Activated T-helper 2 cell treated with anti-CD3 and anti-CD28 coated beads, Interferon-gamma antibody, Interleukin-2, Interleukin-4, amounts not matched to agents 10 μg/mL and 5 μg/mL and 100 μg/mL, durations not matched to agents 14 hours and 24 hours and 36 hours (primary cell): Measurements from ENCODE around the gene TNFSF12. TPM values are rescaled to one million over a fixed set of nuclear protein-coding genes. Genes with fewer than 3 reads are reported as not detected.
"Not testable (repeated sequence)": the region's sequence is repeated elsewhere in the genome, so short reads cannot be mapped to it uniquely, and the experiment has no call there.

Experiments
- DNase-seq: peaks from one replicate; pipeline ENCODE4 v3.0.0; 2021; ENCODE audit warnings: low spot score
- H3K27ac Mint-ChIP-seq: one replicate; pipeline ENCODE4 v1.8.0; 2021; ENCODE audit warnings: mixed read lengths
- H3K27me3 Mint-ChIP-seq: one replicate; pipeline ENCODE4 v1.8.0; 2021; ENCODE audit warnings: low read depth, mixed read lengths
- H3K36me3 Mint-ChIP-seq: one replicate; pipeline ENCODE4 v1.8.0; 2021; ENCODE audit warnings: low read depth, mixed read lengths
- H3K4me1 Mint-ChIP-seq: one replicate; pipeline ENCODE4 v1.8.0; 2021; ENCODE audit warnings: low read depth, mixed read lengths
- H3K4me3 Mint-ChIP-seq: one replicate; pipeline ENCODE4 v1.8.0; 2021; ENCODE audit warnings: low read depth, mild to moderate bottlenecking, moderate library complexity, mixed read lengths
- H3K9me3 Mint-ChIP-seq: one replicate; pipeline ENCODE4 v1.8.0; 2021; ENCODE audit warnings: mixed read lengths
- intact Hi-C: fragments of 100-400 bp; cut with micrococcal nuclease; formaldehyde crosslinking; loops from one replicate; pipeline ENCODE4 v1.15.1; 2023
- total RNA-seq: library from RNA; stranded (reverse); gene quantifications from 2 replicates; pipeline ENCODE4 v1.2.3, GENCODE V29; 2022

The TNFSF12 gene
- total RNA-seq, 1 donor from 2014 or later, result 36.0 TPM

DNA sequence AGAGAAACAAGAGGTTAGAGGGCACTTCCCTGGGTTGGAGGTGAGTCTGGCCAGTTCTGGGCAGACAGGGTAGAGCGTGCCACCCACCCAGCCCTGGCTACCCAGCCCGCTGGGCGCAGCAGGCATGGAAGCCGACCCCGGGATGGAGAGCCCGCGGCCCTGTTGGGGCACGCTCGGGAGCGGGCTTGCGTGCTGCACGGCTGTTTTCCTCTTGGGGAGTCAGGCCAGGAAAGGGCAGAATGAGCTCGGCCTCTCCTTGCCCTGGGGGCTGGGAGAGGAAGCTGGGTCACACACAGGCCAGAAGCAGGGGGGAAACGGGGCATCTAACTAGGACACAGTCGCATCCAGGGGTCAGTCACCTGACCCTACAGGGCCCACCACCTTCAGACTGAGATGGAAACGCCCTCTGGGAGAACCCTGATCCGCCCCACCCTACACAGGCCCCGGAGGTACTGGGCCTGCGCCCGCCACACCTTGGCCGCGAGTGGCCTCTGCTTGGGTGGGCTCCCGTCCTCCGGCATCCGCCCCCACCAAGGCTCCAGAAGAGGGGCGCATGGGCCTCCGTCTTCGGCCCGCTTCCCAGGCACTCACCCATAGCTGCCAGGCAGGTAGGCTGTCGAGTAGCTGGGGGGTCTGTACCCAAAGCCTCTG is 39.8 kb downstream of the TNFSF12 start:
- DNase-seq, result no peak
- intact Hi-C loops, result no loop called here
- H3K9me3 Mint-ChIP-seq, result no peaks in the 10 kb centered on the region
- peaks cover 71% of the 10 kb centered on the region for H3K36me3 Mint-ChIP-seq
- H3K4me1 Mint-ChIP-seq, result peaks cover 8% of the 10 kb centered on the region
- no peak overlapping the region for H3K27ac Mint-ChIP-seq
- no peaks in the 10 kb centered on the region for H3K27me3 Mint-ChIP-seq
- H3K4me3 Mint-ChIP-seq, result no peak overlapping the region

DNA sequence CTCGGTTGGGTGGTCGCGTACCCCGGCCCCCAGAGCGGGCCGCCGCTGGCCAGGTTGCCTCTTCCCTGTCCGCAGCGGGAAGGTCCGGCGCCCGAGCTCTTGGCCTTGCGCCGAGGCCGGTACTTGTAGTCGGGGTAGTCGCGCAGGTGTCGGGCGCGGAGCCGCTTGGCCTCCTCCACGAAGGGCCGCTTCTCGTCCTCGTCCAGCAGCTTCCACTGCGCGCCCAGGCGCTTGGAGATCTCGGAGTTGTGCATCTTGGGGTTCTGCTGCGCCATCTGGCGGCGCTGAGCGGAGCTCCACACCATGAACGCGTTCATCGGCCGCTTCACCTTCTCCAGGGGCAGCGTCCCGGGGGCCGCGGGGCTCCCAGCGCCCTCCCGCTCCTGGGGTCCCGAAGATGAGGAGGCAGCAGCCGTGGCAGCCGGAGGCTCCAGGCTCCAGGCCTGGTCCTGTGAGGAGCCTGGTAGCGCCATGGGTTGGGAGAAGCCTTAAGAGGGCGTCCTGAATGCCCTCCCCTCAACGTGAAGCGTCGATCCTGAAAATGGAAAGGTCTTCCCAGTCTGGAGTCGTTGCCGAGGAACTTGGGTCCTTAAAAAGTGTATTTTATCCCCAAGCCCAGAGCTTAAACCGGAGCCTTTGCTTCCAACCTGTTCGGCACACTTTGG is 40.5 kb downstream of the TNFSF12 start:
- Mint-ChIP-seq H3K27ac (no peak overlapping the region), H3K4me1 (peaks cover 8% of the 10 kb centered on the region), H3K9me3 (no peaks in the 10 kb centered on the region), H3K27me3 (no peaks in the 10 kb centered on the region), H3K4me3 (no peak overlapping the region), H3K36me3 (peaks cover 76% of the 10 kb centered on the region)
- DNase-seq, result peak; percentile 52
- intact Hi-C loops, result no loop called here

GRCh38 chr17:7589891-7590691 is 41.2 kb downstream of the TNFSF12 start, which contains the start of gene SOX15:
SOX15 (minus strand) TSS chr17:7590094; CDS start chr17:7589676, 418 bp downstream.
- no peak within 1 kb of the TSS for H3K4me3 Mint-ChIP-seq
- H3K27ac Mint-ChIP-seq, result peak within 1 kb of the TSS; percentile 43
- H3K27me3 Mint-ChIP-seq, result no peaks in the 10 kb centered on the region
- H3K9me3 Mint-ChIP-seq, result no peaks in the 10 kb centered on the region
- intact Hi-C loops, result no loop called here
- H3K4me1 Mint-ChIP-seq, result peaks cover 5% of the 10 kb centered on the region
- no peak for DNase-seq
- H3K36me3 Mint-ChIP-seq, result peaks cover 75% of the 10 kb centered on the region

- intact Hi-C loops, result no loop called here
- peaks cover 79% of the 10 kb centered on the region for H3K36me3 Mint-ChIP-seq
- H3K27me3 Mint-ChIP-seq, result no peaks in the 10 kb centered on the region
Measured at GRCh38 chr17:7590743-7591142, 41.9 kb downstream of the TNFSF12 start.

DNA sequence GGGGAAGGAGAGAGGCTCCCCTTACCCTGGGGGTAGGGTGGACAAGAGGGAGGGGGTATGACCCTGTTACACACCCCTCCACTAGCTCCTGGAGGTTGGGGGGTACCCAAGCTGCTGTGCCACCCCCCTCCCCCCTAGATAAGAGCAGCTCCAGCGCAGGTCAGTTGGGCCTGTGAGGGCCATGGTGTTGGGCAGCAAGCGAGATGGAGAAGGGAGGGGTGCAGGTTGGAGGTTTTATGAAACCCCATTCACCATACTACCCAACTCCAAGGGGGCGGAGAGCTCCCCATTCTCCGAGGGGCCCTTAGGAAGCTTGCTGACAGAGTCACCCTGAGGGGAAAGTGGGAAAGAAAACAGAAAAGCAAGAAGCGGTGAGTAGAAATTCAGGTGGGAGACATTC is 42.7 kb downstream of the TNFSF12 start:
- Mint-ChIP-seq H3K36me3 (peaks cover 77% of the 10 kb centered on the region), H3K4me1 (no peaks in the 10 kb centered on the region)
- DNase-seq, result no peak

More at GRCh38 chr17:7590743-7591142, 41.9 kb downstream of the TNFSF12 start:
- peak overlapping the region; percentile 43 for H3K27ac Mint-ChIP-seq
- DNase-seq, result no peak
- no peaks in the 10 kb centered on the region for H3K9me3 Mint-ChIP-seq
- H3K4me1 Mint-ChIP-seq, result peaks cover 2% of the 10 kb centered on the region
- H3K4me3 Mint-ChIP-seq, result no peak overlapping the region

DNA sequence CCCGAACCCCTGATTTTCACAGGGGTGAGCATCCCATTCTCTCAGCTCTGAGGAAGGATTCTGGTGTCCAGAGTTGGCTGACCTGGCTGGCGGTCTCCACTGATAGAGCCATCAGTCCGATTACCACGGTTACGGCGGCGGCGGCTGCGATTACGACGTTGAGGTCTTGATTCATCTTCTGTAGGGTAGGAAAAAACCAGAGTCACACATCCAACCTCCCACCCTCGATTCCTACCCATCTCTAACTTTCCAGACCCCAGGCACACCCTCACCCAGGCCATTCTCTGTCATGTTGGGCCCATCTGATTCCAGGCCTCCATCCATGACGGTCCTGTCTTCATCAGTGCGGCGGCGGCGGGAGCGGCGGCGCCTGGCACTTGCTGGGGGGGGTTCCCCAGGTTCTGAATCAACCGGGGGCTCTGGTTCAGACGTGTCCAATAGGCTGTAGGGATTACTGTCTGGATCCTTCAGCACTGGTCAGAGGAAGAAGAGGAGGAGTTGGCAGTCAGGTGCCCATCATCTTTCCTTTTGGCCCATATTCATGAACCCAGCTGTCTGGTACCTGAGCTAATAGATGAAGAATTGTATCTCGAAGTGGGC is 43.7 kb downstream of the TNFSF12 start:
- DNase-seq, result no peak
- Mint-ChIP-seq H3K36me3 (peaks cover 73% of the 10 kb centered on the region), H3K4me3 (no peak overlapping the region), H3K9me3 (no peaks in the 10 kb centered on the region), H3K27ac (no peak overlapping the region), H3K4me1 (no peaks in the 10 kb centered on the region), H3K27me3 (no peaks in the 10 kb centered on the region)
- intact Hi-C loops, result no loop called here

More for the DNA sequence above, 42.7 kb downstream of the TNFSF12 start:
- Mint-ChIP-seq H3K9me3 (no peaks in the 10 kb centered on the region), H3K4me3 (no peak overlapping the region), H3K27me3 (no peaks in the 10 kb centered on the region), H3K27ac (no peak overlapping the region)
- intact Hi-C loops, result no loop called here

DNA sequence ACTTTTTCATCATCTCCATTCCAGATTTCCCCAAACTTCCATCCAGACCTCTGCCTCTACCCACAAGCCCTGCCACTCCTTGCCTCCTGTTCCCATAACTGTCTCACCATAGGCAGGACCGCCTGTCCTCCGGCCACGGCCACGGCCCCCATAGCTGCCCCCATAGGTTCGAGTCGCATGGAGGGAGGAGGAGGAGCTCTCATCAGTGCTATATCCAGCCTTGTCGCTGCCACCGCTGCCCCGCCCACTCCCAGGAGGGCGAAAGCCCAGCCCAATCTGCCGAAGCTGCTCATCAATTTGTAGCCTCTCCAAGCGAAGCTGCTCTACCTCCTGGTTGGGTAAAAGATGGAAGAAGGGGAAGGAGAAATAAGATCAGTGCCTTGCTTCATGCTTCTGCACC is 44.4 kb downstream of the TNFSF12 start:
- Mint-ChIP-seq H3K36me3 (peaks cover 70% of the 10 kb centered on the region), H3K4me3 (no peak overlapping the region), H3K27ac (no peak overlapping the region), H3K9me3 (no peaks in the 10 kb centered on the region), H3K4me1 (no peaks in the 10 kb centered on the region), H3K27me3 (no peaks in the 10 kb centered on the region)
- intact Hi-C loops, result no loop called here
- DNase-seq, result no peak

DNA sequence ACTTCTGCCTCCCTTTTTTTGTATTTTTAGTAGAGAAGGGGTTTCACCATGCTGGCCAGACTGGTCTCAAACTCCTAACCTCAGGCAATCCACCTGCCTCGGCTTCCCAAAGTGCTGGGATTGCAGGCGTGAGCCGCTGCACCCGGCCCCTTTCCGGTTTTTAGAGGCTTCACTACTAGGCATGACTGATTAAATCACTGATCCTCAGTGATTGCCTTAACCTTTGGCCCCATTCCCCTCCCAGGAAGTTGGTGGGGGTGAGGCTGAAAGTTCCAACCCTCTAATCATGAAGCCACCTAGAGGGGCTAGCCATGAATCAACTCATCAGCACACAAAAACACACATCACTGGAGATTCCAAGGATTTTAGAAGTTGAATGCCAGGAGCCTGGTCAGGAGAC is 48.7 kb downstream of the TNFSF12 start:
- H3K9me3 Mint-ChIP-seq, H3K27ac Mint-ChIP-seq: not testable (repeated sequence)
- peaks cover 72% of the 10 kb centered on the region for H3K36me3 Mint-ChIP-seq

DNA sequence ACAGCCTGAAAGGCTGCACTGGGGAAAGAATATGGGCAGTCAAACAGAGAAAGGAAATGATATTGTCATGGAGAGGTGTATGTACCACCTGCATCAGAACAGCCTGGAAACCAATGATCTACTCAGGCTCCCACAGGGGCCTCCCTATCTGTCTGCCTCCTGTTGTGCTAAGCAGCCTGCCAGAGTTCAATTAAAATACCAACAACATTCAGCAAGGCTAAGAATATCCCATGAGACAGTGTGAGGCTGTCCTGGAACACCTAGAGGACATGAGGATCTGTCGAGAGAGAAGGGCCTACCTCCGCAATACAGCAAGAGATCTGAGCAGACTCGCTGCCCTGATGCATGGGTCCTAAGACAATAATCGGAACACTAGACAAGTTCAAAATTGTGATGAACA is 57.4 kb downstream of the TNFSF12 start:
- Mint-ChIP-seq H3K36me3 (peaks cover 57% of the 10 kb centered on the region), H3K4me1 (peaks cover 8% of the 10 kb centered on the region), H3K27me3 (no peaks in the 10 kb centered on the region), H3K9me3 (no peaks in the 10 kb centered on the region), H3K27ac (no peak overlapping the region), H3K4me3 (no peak overlapping the region)
- intact Hi-C loops, result no loop called here
- DNase-seq, result no peak

More for the DNA sequence above, 48.7 kb downstream of the TNFSF12 start:
- H3K27me3 Mint-ChIP-seq, intact Hi-C loops, DNase-seq, H3K4me1 Mint-ChIP-seq, H3K4me3 Mint-ChIP-seq: not testable (repeated sequence)

Other genes starting within 250 kb of the TNFSF12 start
- 1,189 and 1,199 TPM in 2 replicates for gene EIF5A, start 241.4 kb upstream of the TNFSF12 start, total RNA-seq
- 57.6 and 64.9 TPM in 2 replicates for gene GPS2, start 233.7 kb upstream of the TNFSF12 start, total RNA-seq
- 45.7 and 47.7 TPM in 2 replicates for gene NEURL4, start 219.7 kb upstream of the TNFSF12 start, total RNA-seq
- gene ACAP1, start 212.5 kb upstream of the TNFSF12 start, total RNA-seq, result 361 and 382 TPM in 2 replicates
- 8.0 and 8.5 TPM in 2 replicates for gene KCTD11, start 196.9 kb upstream of the TNFSF12 start, total RNA-seq
- gene TMEM95, start 193.9 kb upstream of the TNFSF12 start, total RNA-seq, result 0.25 TPM in 1 of 2 replicates, not detected in the other
- gene TNK1, start 168.0 kb upstream of the TNFSF12 start, total RNA-seq, result 4.0 and 5.2 TPM in 2 replicates
- 75.4 and 76.2 TPM in 2 replicates for gene PLSCR3, start 154.5 kb upstream of the TNFSF12 start, total RNA-seq
- gene TMEM256, start 145.0 kb upstream of the TNFSF12 start, total RNA-seq, result 67.3 and 67.7 TPM in 2 replicates
- 3.9 and 4.2 TPM in 2 replicates for gene NLGN2, start 141.2 kb upstream of the TNFSF12 start, total RNA-seq
- not detected in 2 replicates for gene SPEM1, start 128.7 kb upstream of the TNFSF12 start, total RNA-seq
- not detected in 2 replicates for gene SPEM2, start 123.4 kb upstream of the TNFSF12 start, total RNA-seq
- gene SPEM3, start 120.2 kb upstream of the TNFSF12 start, total RNA-seq, result not detected in 2 replicates
- 13.4 and 14.8 TPM in 2 replicates for gene TMEM102, start 113.6 kb upstream of the TNFSF12 start, total RNA-seq
- 4.8 and 6.1 TPM in 2 replicates for gene FGF11, start 109.5 kb upstream of the TNFSF12 start, total RNA-seq
- 6.6 and 6.9 TPM in 2 replicates for gene CHRNB1, start 104.0 kb upstream of the TNFSF12 start, total RNA-seq
- 20.2 and 20.3 TPM in 2 replicates for gene ZBTB4, start 69.4 kb upstream of the TNFSF12 start, total RNA-seq
- not detected in 2 replicates for gene SLC35G6, start 67.6 kb upstream of the TNFSF12 start, total RNA-seq
- gene POLR2A, start 64.7 kb upstream of the TNFSF12 start, total RNA-seq, result 247 and 261 TPM in 2 replicates
- gene TNFSF13, start 9.7 kb downstream of the TNFSF12 start, total RNA-seq, result 2.9 and 3.5 TPM in 2 replicates
- 64.9 and 69.6 TPM in 2 replicates for gene SENP3, start 12.9 kb downstream of the TNFSF12 start, total RNA-seq
- gene CD68, start 30.6 kb downstream of the TNFSF12 start, total RNA-seq, result 9.6 and 10.1 TPM in 2 replicates
- 98.6 and 106 TPM in 2 replicates for gene MPDU1, start 34.8 kb downstream of the TNFSF12 start, total RNA-seq
- 0.21 and 0.60 TPM in 2 replicates for gene SOX15, start 41.0 kb downstream of the TNFSF12 start, total RNA-seq
- gene FXR2, start 65.8 kb downstream of the TNFSF12 start, total RNA-seq, result 59.0 and 63.1 TPM in 2 replicates
- gene SAT2, start 78.8 kb downstream of the TNFSF12 start, total RNA-seq, result 25.4 and 27.9 TPM in 2 replicates
- gene SHBG, start 81.1 kb downstream of the TNFSF12 start, total RNA-seq, result 0.46 TPM in 1 of 2 replicates, not detected in the other
- gene ATP1B2, start 101.9 kb downstream of the TNFSF12 start, total RNA-seq, result 0.32 and 0.37 TPM in 2 replicates
- gene TP53, start 138.4 kb downstream of the TNFSF12 start, total RNA-seq, result 165 and 174 TPM in 2 replicates
- 33.2 and 34.5 TPM in 2 replicates for gene WRAP53, start 139.4 kb downstream of the TNFSF12 start, total RNA-seq
- gene EFNB3, start 156.1 kb downstream of the TNFSF12 start, total RNA-seq, result not detected in 2 replicates
- not detected in 2 replicates for gene DNAH2, start 168.7 kb downstream of the TNFSF12 start, total RNA-seq